ENCODE results near the gene SEH1L.
A peak's percentile ranks its signal among the peaks of the same experiment; 100 is the strongest.
"Not testable (repeated sequence)": the region's sequence is repeated elsewhere in the genome, so short reads cannot be mapped to it uniquely, and the experiment has no call there.

SEH1L gene

DNA sequence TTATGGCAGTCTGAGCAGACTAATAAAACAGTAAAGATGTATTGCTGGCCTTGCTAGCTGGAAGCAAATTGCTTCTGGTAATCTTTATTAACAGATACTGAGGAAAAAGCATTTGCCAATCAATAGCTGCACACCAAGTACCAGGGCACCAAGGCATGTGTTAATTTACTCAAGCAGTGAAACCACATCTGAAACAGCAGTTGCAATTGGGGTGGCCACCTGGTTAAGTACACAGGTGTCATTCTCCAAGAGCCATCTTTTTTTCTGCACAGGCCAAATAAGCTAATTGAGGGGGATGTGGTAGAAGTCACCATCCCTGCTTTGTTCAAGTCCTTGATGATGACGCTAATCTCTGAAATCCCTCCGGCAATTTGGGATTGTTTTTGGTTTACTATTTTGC lies 8.6 kb upstream of the SEH1L start:
- no peak for DNase-seq

- DNase-seq = no peak
Measured at GRCh38 chr18:12943215-12943614, 4.6 kb upstream of the SEH1L start.

GRCh38 chr18:12944709-12945108 lies 3.1 kb upstream of the SEH1L start:
- DNase-seq = peak in 7 of 56 donors; percentile 3 to 17 (median 6)

- DNase-seq = peak in 15 of 56 donors; percentile 22 to 58 (median 44)
Measured at GRCh38 chr18:12946549-12947284, 1.1 kb upstream of the SEH1L start.

GRCh38 chr18:12948050-12948804 lies 416 bp downstream of the SEH1L start:
- peak; percentile 62 to 98 (median 90) for DNase-seq

DNA sequence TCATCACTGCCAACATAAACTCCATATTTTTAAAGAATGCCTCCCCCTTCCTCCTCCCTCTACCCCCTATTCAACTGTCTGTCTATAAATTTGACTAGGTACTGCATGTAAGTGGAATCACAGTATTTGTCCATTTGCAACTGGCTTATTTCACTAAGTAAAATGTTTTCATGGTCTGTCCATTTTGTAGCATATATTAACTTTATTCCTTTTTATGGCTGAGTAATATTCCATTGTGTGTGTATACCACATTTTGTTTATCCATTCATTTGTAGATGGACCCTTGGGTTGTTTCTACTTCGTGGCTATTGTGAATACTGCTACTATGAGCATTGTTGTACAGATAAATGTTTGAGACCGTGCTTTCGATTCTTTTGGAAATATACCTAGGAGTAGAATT lies 10.7 kb downstream of the SEH1L start:
- DNase-seq = no peak

DNA sequence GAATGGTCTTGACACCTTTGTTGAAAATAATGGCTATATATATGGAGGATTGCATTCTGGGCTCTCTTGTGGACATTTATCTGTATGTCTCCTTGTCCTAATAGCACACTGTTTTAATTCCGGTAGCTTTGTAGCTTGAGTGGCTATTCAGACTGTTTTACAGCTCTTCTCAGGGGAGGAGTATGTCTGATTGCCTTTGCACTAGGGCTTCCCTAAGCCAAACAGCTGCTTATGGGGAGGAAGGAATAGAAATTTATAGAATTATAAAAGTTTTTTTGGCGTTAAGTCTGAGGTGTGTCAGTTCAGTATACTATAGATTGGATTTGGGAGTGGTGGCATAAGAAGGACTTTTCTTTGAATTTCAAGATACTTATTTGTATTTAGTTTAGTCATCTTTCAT lies 12.6 kb downstream of the SEH1L start:
- DNase-seq = no peak

DNA sequence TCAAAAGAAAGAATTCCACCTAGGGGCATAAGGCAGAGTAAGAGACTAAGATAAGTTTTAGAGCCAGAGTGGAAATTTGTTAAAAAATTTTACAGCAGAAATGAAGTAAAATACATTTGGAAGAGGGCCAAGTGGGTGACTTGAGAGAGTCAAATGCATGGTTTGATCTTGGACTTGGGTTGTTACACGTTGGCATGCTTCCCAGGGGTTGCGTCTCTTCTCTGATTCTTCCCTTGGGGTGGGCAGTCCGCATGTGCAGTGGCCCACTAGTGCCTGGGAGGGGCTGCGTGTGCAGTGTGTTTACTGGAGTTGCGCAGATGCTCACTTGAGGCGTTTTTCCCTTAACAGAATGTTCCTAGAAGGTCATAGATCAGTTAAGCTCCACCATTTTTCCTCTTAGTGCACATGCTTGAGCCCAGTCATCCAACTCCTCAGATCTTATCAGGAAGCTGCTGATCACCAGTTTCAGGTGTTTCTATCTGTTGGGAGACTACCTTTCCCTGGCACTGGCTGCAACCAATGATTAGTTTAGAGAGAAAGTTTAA lies 13.1 kb downstream of the SEH1L start:
- peak in 1 of 56 donors; percentile 19 for DNase-seq

DNA sequence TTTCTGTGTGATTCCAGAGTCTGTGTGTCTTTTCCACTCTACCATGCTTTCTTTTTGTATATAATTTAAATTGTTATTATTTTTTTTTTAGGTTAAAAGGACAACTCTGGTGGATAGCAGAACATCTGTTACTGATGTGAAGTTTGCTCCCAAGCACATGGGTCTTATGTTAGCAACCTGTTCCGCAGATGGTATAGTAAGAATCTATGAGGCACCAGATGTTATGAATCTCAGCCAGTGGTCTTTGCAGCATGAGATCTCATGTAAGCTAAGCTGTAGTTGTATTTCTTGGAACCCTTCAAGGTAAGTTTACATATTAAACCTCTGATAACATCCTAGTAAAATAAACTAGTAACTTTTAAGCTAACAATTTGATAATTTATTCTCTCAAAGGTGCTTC lies 15.3 kb downstream of the SEH1L start:
- DNase-seq = no peak

DNA sequence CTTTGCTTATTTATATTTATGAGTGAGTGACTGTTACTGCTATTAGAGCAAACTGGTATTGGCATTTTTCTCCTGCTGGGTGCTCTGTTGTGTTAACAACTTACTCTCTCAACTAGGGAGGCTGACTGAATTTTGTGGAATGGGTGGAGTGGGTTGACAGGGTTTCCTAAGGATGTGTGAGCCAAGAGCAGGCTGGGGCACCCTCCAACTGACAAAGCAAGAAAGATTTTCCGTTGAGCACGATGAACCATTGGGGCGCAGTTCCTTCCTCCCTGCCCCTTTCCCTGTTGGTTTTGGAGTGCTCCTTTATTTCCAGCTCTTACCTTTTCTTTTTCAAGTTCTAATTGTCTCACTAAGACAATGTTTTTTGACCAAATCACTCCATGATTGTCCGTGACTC lies 20.3 kb downstream of the SEH1L start:
- DNase-seq = no peak

DNA sequence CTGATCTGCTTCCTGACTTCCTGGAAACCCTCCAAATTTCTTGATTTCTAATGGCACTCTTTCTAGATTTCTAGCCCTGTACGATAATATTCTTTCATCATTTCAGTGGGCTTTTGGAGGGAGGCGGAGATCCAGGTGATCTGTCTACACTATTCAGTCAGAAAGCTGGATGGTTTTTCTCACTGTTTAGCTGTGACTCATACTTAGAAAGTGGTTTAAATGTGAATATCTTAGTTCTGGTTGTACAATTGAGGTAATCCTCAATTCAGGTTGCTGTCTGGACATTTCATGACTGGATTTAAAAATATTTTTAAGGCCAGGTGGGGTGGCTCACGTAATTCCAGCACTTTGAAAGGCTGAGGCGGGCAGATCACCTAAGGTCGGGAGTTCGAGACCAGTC lies 20.8 kb downstream of the SEH1L start:
- DNase-seq = no peak

DNA sequence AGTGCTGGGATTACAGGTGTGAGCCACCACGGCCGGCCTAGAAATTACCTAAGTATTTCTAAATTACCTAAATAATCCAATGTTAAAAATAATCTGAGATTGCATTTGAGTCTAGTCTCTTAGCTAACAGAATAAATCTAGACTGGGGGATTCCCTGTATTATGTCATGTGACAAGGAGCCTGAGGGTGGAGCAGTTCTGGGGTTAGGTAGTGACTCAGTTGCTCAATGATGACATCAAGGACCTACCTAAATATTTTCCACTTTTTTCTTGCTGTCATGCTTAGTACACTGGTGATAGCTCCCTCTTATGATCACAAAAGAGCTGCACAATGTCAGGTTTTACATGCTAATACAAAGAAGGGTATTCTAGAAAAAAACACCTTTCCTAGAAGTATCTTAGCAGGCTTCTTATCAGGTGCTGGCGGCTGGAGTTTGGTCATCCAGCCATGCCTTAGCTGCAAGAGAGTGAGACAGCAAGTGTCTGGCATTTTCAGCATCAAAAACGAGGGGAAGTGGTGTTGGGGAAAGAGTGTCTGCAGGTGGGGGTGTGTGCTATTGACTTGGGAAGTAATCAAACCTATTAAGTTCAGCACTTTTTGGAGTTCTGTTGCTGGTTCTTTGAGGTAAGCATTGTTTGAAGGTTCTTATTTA lies 25.9 kb downstream of the SEH1L start:
- DNase-seq = no peak

- DNase-seq = no peak
Measured at GRCh38 chr18:12975488-12975887, 27.7 kb downstream of the SEH1L start.

GRCh38 chr18:12976305-12976704 lies 28.5 kb downstream of the SEH1L start:
- no peak for DNase-seq

GRCh38 chr18:12980065-12980464 lies 32.3 kb downstream of the SEH1L start:
- not testable (repeated sequence) for DNase-seq

- DNase-seq = no peak
Measured at GRCh38 chr18:12989397-12990122, 41.7 kb downstream of the SEH1L start.

- DNase-seq = no peak
Measured at GRCh38 chr18:12990123-12990475, 42.3 kb downstream of the SEH1L start.

GRCh38 chr18:12990641-12990966 lies 42.8 kb downstream of the SEH1L start:
- no peak for DNase-seq

GRCh38 chr18:12990967-12991820 lies 43.4 kb downstream of the SEH1L start, which contains the start of gene CEP192:
CEP192 (plus strand) TSS chr18:12991362; CDS start chr18:12999425, 8,063 bp downstream.
- DNase-seq = peak; percentile 78 to 98 (median 96)

DNA sequence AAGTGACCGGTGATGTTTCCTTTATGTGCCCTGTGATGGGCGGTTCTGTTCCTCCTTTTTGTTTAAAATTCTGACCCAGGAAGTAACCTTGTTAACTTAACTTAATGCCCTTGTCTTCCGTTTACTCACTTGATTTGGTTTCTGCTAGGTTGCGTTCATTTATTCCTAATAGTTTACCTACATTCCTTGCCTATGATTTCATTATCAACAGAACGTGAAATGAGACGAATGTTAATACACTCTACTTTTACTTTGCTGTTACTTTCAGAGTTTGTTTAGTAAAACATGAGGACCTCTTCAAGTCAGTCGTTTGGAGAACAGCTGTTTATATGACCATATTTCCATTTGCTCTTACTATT lies 44.0 kb downstream of the SEH1L start:
- no peak for DNase-seq

DNA sequence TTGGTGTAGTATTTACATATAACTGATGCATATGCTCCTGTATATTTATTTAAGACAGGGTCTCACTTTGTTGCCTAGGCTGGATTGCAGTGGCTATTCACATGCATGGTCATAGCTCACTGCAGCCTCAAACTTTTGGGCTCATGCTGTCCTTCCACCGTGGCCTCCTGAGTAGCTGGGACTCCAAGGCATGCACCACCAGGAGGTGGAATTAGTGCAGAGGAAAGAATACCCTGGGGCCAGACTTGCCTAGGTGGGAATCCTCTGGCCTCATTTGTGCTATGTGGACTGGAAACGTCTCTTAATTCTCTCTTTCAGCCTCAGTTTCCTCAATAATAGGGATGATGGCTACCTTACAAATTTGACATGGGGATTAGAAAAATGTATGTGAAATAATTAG lies 45.6 kb downstream of the SEH1L start:
- no peak for DNase-seq

Measured in amygdala (tissue), 56 donors.